GM21528 (cell line): ENCODE measurements around the gene COQ5.

ENCODE experiments used
- ATAC-seq: cut with Tn5 transposase; IDR thresholded peaks from one replicate; pipeline ENCODE4 v1.9.1; 2021; ENCODE audit warnings: mild to moderate bottlenecking, moderate library complexity; ENCODE audit not compliant: unreplicated experiment, low FRiP score

COQ5 gene

GRCh38 chr12:120460157-120460556 lies 68.8 kb downstream of the COQ5 start:
- no peak for ATAC-seq

- ATAC-seq = no peak
Measured at GRCh38 chr12:120457133-120457532, 71.8 kb downstream of the COQ5 start.

GRCh38 chr12:120455302-120455701 lies 73.7 kb downstream of the COQ5 start:
- ATAC-seq = no peak

- no peak for ATAC-seq
Measured at GRCh38 chr12:120453977-120454376, 75.0 kb downstream of the COQ5 start.
